ENCODE measurements around the gene PTCD1. TPM values are rescaled to one million over a fixed set of nuclear protein-coding genes. Genes with fewer than 3 reads are reported as not detected.
A peak's percentile ranks its signal among the peaks of the same experiment; 100 is the strongest.

Gene PTCD1
- total RNA-seq, 1 donor from 2014 or later = 11.3 TPM

GRCh38 chr7:99407872-99408378, 30.7 kb downstream of the PTCD1 start:
- H3K36me3 ChIP-seq (ENCODE audit: control insufficient read depth, insufficient read depth, low read length) = peaks cover 17% of the 10 kb centered on the region
- H3K4me3 ChIP-seq (ENCODE audit: low read depth, low read length) = peak overlapping the region; percentile 84
- TF ChIP-seq, protein P1, sequence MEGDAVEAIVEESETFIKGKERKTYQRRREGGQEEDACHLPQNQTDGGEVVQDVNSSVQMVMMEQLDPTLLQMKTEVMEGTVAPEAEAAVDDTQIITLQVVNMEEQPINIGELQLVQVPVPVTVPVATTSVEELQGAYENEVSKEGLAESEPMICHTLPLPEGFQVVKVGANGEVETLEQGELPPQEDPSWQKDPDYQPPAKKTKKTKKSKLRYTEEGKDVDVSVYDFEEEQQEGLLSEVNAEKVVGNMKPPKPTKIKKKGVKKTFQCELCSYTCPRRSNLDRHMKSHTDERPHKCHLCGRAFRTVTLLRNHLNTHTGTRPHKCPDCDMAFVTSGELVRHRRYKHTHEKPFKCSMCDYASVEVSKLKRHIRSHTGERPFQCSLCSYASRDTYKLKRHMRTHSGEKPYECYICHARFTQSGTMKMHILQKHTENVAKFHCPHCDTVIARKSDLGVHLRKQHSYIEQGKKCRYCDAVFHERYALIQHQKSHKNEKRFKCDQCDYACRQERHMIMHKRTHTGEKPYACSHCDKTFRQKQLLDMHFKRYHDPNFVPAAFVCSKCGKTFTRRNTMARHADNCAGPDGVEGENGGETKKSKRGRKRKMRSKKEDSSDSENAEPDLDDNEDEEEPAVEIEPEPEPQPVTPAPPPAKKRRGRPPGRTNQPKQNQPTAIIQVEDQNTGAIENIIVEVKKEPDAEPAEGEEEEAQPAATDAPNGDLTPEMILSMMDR (IDR thresholded peaks at IDR 0.05; ENCODE audit: insufficient read depth, low read length, severe bottlenecking) = no peak
- DNase-seq (ENCODE audit: low read depth) (peak; percentile 59), FAIRE-seq (no peak)
- H3K27me3 ChIP-seq (ENCODE audit: control insufficient read depth, insufficient read depth, low read length) = no peaks in the 10 kb centered on the region

DNA sequence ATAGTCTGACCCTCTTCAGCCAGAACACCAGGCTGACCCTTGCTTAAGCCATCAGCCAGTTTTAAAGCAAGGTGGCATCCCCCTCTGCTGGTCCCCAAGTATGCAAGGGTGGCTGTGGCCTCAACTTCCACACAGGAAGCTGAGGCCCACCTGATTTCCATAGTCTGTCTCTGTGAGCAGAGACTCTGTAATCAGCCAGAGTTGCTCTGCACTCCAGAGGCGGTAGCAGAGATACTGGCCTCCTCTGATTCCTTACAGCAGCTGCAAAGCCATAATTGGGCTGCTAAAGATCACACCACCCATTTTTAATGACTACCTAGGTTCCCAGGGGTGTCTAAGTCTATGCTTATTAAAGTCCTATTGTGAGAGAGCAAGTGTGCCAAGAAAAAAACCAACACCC, 32.0 kb downstream of the PTCD1 start:
- DNase-seq (ENCODE audit: low read depth) (no peak), FAIRE-seq (no peak)
- no peaks in the 10 kb centered on the region for H3K27me3 ChIP-seq (ENCODE audit: control insufficient read depth, insufficient read depth, low read length)
- H3K36me3 ChIP-seq (ENCODE audit: control insufficient read depth, insufficient read depth, low read length) = peaks cover 19% of the 10 kb centered on the region
- TF ChIP-seq, protein P1 (IDR thresholded peaks at IDR 0.05; ENCODE audit: insufficient read depth, low read length, severe bottlenecking) = no peak
- H3K4me3 ChIP-seq (ENCODE audit: low read depth, low read length) = no peak overlapping the region

- TF ChIP-seq, protein P1 (IDR thresholded peaks at IDR 0.05; ENCODE audit: insufficient read depth, low read length, severe bottlenecking) = no peak
- peaks cover 19% of the 10 kb centered on the region for H3K36me3 ChIP-seq (ENCODE audit: control insufficient read depth, insufficient read depth, low read length)
Observed at GRCh38 chr7:99404977-99405320, 33.6 kb downstream of the PTCD1 start.

DNA sequence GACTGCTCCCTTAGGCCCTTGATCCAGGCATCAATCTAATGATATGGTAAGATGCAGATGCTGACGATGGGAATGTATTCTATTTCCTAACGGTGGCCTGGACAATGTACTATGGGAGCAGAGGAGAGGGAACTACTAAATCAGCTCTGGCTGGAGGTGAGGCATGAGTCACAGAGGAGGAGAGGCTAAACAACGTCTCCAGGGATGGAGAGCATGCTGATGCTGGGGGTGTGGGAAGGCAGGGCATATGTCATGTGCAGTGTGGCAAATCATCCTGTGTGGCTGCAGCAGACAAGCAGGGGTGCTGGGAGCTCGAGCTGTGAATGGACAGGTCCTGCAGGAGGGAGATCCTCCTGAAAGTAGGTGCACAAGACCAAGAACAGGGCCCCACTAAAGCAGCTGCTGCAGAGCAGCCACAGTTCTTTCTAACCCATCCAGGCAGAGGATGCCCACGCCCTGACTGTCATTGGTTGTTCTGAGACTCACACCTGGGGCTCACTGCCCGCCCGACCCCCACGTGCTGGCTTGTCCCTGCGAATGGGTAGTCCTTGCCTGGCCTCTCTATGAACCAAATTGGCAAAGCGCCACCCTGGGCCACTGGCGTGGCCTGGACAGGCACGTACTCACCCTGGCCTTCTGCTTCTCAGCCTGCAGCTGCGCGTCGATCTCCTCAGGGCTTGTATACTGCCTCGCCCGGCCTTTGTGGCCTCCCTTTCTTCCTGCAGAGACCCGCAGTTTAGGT, 34.2 kb downstream of the PTCD1 start:
- peaks cover 22% of the 10 kb centered on the region for H3K36me3 ChIP-seq (ENCODE audit: control insufficient read depth, insufficient read depth, low read length)
- peak; percentile 40 for DNase-seq (ENCODE audit: low read depth)
- no peak overlapping the region for H3K4me3 ChIP-seq (ENCODE audit: low read depth, low read length)
- no peak for FAIRE-seq
- TF ChIP-seq, protein P1 (IDR thresholded peaks at IDR 0.05; ENCODE audit: insufficient read depth, low read length, severe bottlenecking) = no peak
- no peaks in the 10 kb centered on the region for H3K27me3 ChIP-seq (ENCODE audit: control insufficient read depth, insufficient read depth, low read length)

More at GRCh38 chr7:99404977-99405320, 33.6 kb downstream of the PTCD1 start:
- Histone ChIP-seq H3K27me3 (ENCODE audit: control insufficient read depth, insufficient read depth, low read length) (no peaks in the 10 kb centered on the region), H3K4me3 (ENCODE audit: low read depth, low read length) (no peak overlapping the region)
- FAIRE-seq (no peak), DNase-seq (ENCODE audit: low read depth) (no peak)

DNA sequence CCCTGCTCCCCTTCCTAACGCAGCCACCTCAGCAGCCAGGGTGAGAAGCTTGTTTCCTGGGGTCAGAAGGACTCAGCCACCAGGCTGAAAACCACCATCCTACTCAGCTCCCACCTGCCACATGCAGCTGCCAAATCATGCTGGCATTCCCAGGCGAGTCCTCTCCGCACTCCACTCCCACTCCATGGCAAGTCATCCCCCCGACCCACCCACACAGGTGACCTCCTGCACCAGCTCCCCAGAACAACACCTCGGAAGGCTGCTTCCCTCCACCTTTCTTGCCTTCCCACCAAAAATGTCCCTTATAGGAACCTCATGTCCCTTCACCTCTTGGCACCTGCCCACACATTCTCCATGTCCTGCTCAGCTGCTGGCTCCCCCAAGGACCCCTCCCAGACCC, 34.8 kb downstream of the PTCD1 start:
- FAIRE-seq (no peak), DNase-seq (ENCODE audit: low read depth) (no peak)
- Histone ChIP-seq H3K36me3 (ENCODE audit: control insufficient read depth, insufficient read depth, low read length) (peaks cover 26% of the 10 kb centered on the region), H3K4me3 (ENCODE audit: low read depth, low read length) (no peak overlapping the region), H3K27me3 (ENCODE audit: control insufficient read depth, insufficient read depth, low read length) (no peaks in the 10 kb centered on the region)
- TF ChIP-seq, protein P1 (IDR thresholded peaks at IDR 0.05; ENCODE audit: insufficient read depth, low read length, severe bottlenecking) = no peak
